Activated CD8-positive, alpha-beta T cell treated with anti-CD3 and anti-CD28 coated beads for 36 hours (primary cell): ENCODE measurements around the gene CD59. TPM values are rescaled to one million over a fixed set of nuclear protein-coding genes. Genes with fewer than 3 reads are reported as not detected.

Experiments used
- ATAC-seq: fragments of 200-7000 bp; cut with Tn5 transposase; one replicate; pipeline ENCODE4 v1.10.0; 2021; ENCODE audit warnings: mild to moderate bottlenecking, moderate library complexity
- CTCF ChIA-PET: fragments of 350-600 bp; sonication (Branson Sonifier 250); formaldehyde crosslinking; loops from one replicate; lab custom pipeline; 2021; ENCODE audit warnings: antibody characterized with exemption; lab: Charles Lee
- POLR2A ChIA-PET: fragments of 350-600 bp; sonication (Branson Sonifier 250); formaldehyde crosslinking; loops from one replicate; lab custom pipeline; 2021; ENCODE audit warnings: antibody characterized with exemption; lab: Charles Lee
- DNase-seq: peaks from one replicate; pipeline ENCODE4 v3.0.0-alpha.2; 2020
- H3K27ac Mint-ChIP-seq: one replicate; pipeline ENCODE4 v1.8.0; 2021; ENCODE audit warnings: mild to moderate bottlenecking, mixed read lengths
- H3K27me3 Mint-ChIP-seq: one replicate; pipeline ENCODE4 v1.8.0; 2021; ENCODE audit warnings: mixed read lengths
- H3K36me3 Mint-ChIP-seq: one replicate; pipeline ENCODE4 v1.8.0; 2021; ENCODE audit warnings: low read depth, mixed read lengths
- H3K4me1 Mint-ChIP-seq: one replicate; pipeline ENCODE4 v1.8.0; 2021; ENCODE audit warnings: low read depth, mixed read lengths
- H3K4me3 Mint-ChIP-seq: one replicate; pipeline ENCODE4 v1.8.0; 2021; ENCODE audit warnings: mild to moderate bottlenecking, moderate library complexity, mixed read lengths
- H3K9me3 Mint-ChIP-seq: one replicate; pipeline ENCODE4 v1.8.0; 2021; ENCODE audit warnings: mixed read lengths
- intact Hi-C: fragments of 100-400 bp; cut with micrococcal nuclease; formaldehyde crosslinking; loops from one replicate; pipeline ENCODE4 v1.10.0; 2022
- total RNA-seq, 2 experiments: library from RNA; stranded (reverse); gene quantifications; one replicate each; pipeline ENCODE4 v1.2.3, GENCODE V29; 2021
- TF ChIP-seq, protein P1 (sequence below): fragments of 200-600 bp; IDR thresholded peaks from one replicate; pipeline ENCODE4 v1.8.0; 2022; ENCODE audit warnings: antibody characterized with exemption, mild to moderate bottlenecking

CD59 gene
- total RNA-seq, 2 experiments from 2014 or later, result 36.0 to 36.1 TPM

DNA sequence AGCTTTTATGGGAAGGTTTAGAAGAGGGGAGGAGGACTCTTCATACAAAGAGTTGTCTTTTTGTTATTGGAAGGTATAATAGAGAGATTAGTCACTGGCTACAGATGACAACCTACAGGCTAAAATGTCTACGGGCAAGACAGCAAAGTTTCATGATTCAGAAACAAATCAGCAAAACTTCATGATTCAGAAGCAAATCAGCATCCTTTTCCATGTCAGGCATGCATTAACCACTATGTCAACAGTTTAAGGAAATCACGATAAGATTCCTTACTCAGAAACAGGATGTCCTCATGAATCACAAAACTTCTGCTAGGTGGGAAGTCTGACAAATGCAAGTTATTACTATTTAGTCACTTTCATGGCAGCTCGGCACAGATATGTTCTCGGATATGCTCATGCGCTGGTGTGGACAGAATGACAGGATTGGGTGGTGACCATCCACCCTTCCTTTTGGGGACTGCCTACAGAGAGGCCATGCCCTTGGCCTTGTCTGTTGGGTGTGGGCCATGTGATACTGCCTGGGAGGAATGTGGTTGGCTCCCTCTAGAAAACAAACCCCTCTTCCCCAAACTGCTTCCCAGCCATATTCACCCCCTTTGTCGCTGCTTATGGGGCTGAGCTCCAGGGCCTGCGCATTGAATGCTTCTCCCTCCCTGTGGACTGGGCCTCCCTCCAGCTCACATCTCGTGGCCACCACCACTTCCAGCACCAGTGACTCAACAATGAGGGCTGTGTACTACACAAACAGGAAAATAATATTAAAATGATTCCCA is 45.7 kb downstream of the CD59 start:
- Mint-ChIP-seq H3K36me3 (no peaks in the 10 kb centered on the region), H3K9me3 (peaks cover 2% of the 10 kb centered on the region), H3K4me1 (no peaks in the 10 kb centered on the region), H3K27me3 (peaks cover 1% of the 10 kb centered on the region), H3K27ac (no peak overlapping the region), H3K4me3 (no peak overlapping the region)
- TF ChIP-seq, protein P1, sequence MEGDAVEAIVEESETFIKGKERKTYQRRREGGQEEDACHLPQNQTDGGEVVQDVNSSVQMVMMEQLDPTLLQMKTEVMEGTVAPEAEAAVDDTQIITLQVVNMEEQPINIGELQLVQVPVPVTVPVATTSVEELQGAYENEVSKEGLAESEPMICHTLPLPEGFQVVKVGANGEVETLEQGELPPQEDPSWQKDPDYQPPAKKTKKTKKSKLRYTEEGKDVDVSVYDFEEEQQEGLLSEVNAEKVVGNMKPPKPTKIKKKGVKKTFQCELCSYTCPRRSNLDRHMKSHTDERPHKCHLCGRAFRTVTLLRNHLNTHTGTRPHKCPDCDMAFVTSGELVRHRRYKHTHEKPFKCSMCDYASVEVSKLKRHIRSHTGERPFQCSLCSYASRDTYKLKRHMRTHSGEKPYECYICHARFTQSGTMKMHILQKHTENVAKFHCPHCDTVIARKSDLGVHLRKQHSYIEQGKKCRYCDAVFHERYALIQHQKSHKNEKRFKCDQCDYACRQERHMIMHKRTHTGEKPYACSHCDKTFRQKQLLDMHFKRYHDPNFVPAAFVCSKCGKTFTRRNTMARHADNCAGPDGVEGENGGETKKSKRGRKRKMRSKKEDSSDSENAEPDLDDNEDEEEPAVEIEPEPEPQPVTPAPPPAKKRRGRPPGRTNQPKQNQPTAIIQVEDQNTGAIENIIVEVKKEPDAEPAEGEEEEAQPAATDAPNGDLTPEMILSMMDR, result no peak
- POLR2A ChIA-PET, result no interaction called here
- intact Hi-C loops, result no loop called here
- no peak for DNase-seq
- CTCF ChIA-PET, result interaction anchor here (1.7 kb wide), 1 partner anchor 95 kb away, joined by 3 read pairs; no protein-coding TSS in a partner anchor
- ATAC-seq, result no peak

DNA sequence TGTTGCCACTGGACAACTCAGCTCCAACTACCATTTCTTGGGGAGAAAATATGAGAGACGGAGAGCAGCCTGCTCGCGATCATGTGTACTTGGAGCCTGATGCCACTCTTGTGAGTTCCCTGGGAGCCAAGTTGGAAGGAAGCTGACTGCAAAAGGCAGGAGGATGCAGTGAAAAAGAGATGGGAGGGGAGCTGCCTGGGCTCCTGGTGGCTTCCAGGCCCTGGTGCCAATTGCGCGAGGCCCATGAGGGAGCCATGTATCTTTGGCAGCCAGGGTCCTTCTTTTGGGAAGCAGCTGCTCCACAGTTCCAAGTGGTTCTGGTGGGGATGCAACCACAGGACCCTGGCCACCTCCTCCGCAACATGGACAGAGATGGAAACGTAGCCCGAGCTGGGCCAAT is 46.7 kb downstream of the CD59 start:
- TF ChIP-seq, protein P1, result no peak
- DNase-seq (no peak), ATAC-seq (no peak)
- POLR2A ChIA-PET, result no interaction called here
- no peaks in the 10 kb centered on the region for H3K4me1 Mint-ChIP-seq
- no peak overlapping the region for H3K4me3 Mint-ChIP-seq
- peaks cover 2% of the 10 kb centered on the region for H3K9me3 Mint-ChIP-seq
- intact Hi-C loops, result loop anchor here (5.0 kb wide), 1 partner anchor 327 kb away; no protein-coding TSS in a partner anchor
- no peak overlapping the region for H3K27ac Mint-ChIP-seq
- CTCF ChIA-PET, result interaction anchor here (1.5 kb wide), 1 partner anchor 326 kb away, joined by 6 read pairs; no protein-coding TSS in a partner anchor
- H3K36me3 Mint-ChIP-seq, result no peaks in the 10 kb centered on the region
- peaks cover 7% of the 10 kb centered on the region for H3K27me3 Mint-ChIP-seq

DNA sequence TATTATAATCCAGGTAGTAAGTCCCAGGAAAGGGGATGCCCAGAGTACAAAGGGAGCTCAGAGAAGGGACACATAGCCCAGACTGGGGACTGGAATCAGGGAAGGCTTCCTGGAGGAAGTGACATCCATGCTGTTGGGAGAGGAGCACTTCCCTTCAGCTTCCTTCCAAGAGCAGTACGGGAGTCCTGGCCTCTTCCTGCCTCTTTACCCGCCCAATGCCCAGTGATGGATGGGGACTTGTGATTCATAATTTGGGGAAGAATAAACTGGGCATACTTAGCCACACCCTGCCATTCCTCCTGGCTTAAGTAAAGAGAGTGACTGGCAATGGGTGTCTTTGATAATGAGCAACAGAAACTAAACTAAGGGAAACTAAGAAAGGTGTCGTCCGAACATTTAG is 47.1 kb downstream of the CD59 start:
- ATAC-seq (no peak), DNase-seq (no peak)
- H3K4me3 Mint-ChIP-seq, result no peak overlapping the region
- peaks cover 2% of the 10 kb centered on the region for H3K9me3 Mint-ChIP-seq
- intact Hi-C loops, result loop anchor here (5.0 kb wide), 1 partner anchor 327 kb away; no protein-coding TSS in a partner anchor
- H3K27ac Mint-ChIP-seq, result no peak overlapping the region
- ChIA-PET CTCF (interaction anchor here (1.5 kb wide), 1 partner anchor 326 kb away, joined by 6 read pairs; no protein-coding TSS in a partner anchor), POLR2A (no interaction called here)
- H3K27me3 Mint-ChIP-seq, result peaks cover 11% of the 10 kb centered on the region
- no peaks in the 10 kb centered on the region for H3K36me3 Mint-ChIP-seq
- H3K4me1 Mint-ChIP-seq, result no peaks in the 10 kb centered on the region
- TF ChIP-seq, protein P1, result no peak

DNA sequence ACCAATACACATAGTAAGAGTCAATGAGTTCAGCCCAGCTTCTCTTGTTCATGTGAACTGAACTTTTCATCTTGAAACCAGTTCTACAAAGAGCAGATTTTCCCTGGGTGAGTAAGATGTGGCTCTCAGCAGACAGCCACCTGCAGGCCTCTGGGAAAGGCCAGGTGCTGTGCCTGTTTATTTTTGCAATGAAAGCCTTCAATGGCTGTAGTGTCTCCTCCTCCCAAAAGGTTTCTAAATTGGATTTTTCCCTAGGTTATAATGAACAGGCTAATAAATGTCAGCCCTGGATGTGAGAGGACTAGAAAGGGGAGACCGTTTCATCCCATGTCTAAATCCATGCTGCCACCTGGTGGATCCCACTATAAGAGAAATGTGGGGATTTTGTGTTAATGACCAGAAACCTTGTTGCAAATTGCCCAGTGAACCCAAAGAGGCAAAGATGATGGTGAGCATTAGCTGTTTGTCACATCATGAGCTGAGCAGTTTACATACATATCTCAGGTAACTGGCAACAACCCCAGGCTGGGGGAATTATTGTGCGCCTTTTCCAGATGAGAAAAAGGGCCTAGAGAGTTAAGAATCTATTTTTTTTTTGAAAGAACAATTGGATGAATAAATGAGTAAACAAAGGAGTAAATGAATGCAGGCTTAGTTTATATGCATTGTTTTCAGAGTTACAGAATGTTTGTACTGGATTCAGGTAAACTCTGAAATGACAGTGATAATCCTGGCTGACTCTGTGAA is 48.3 kb downstream of the CD59 start:
- Mint-ChIP-seq H3K9me3 (peaks cover 2% of the 10 kb centered on the region), H3K36me3 (no peaks in the 10 kb centered on the region), H3K27ac (no peak overlapping the region), H3K27me3 (peaks cover 13% of the 10 kb centered on the region), H3K4me3 (no peak overlapping the region), H3K4me1 (no peaks in the 10 kb centered on the region)
- ATAC-seq (no peak), DNase-seq (peak; percentile 48)
- POLR2A ChIA-PET, result no interaction called here
- CTCF ChIA-PET, result interaction anchor here (1.2 to 1.6 kb wide), 4 partner anchors 8 to 322 kb away, joined by 3 to 6 read pairs (median 4); no protein-coding TSS in a partner anchor
- TF ChIP-seq, protein P1, result peak; percentile 49
- intact Hi-C loops, result loop anchor here (5.0 kb wide), 1 partner anchor 326 kb away; no protein-coding TSS in a partner anchor
